Colonic mucosa (tissue), 4 donors: ENCODE measurements around the gene CDC42EP4. TPM values are rescaled to one million over a fixed set of nuclear protein-coding genes. Genes with fewer than 3 reads are reported as not detected.
A peak's percentile ranks its signal among the peaks of the same experiment; 100 is the strongest.

Source experiments
- DNase-seq: peaks from one replicate; pipeline ENCODE4 v3.0.0-alpha.2; 2020
- H3K27ac ChIP-seq: fragments of 200-600 bp; one replicate; pipeline ENCODE4 v1.8.0; 2021
- H3K27me3 ChIP-seq: fragments of 200-600 bp; one replicate; pipeline ENCODE4 v1.8.0; 2021
- H3K36me3 ChIP-seq: fragments of 200-600 bp; one replicate; pipeline ENCODE4 v1.8.0; 2021
- H3K4me1 ChIP-seq: fragments of 200-600 bp; one replicate; pipeline ENCODE4 v1.8.0; 2021; ENCODE audit warnings: mild to moderate bottlenecking
- H3K4me3 ChIP-seq: fragments of 200-600 bp; one replicate; pipeline ENCODE4 v1.8.0; 2021
- H3K9ac ChIP-seq, 2 donors: one replicate each; pipeline ENCODE4 v1.7.0; 2013; ENCODE audit warnings: control low read depth in 2 of 2, low read depth in 2 of 2, low read length in 2 of 2
- H3K9me3 ChIP-seq: fragments of 200-600 bp; one replicate; pipeline ENCODE4 v1.8.0; 2021
- CTCF ChIP-seq: fragments of 200-600 bp; IDR thresholded peaks from one replicate; pipeline ENCODE4 v1.8.0; 2022; ENCODE audit warnings: antibody characterized with exemption, mild to moderate bottlenecking
- intact Hi-C: fragments of 100-400 bp; cut with DNase I; formaldehyde crosslinking; loops from one replicate; pipeline ENCODE4 v1.14.1; 2022
- total RNA-seq, 2 donors: library from RNA; stranded (reverse); fragmentation: NEBNext Ultra II Directional in 1 of 2; extraction: Animal tissue kit (Norgen Biotek cat#: 25700) in 1 of 2; gene quantifications; one replicate each; pipeline ENCODE4 v1.2.1, GENCODE V29; 2021
- donor health status: healthy.
- donor health status: DM: no; HTN: no; CAD: no.
- donor health status: DM: no; HTN: no; CAD: no.

CDC42EP4 gene
- total RNA-seq, 2 donors from 2014 or later = 52.8 to 65.3 TPM

GRCh38 chr17:73305845-73306836, 5.7 kb downstream of the CDC42EP4 start:
- peaks cover 23% of the 10 kb centered on the region for H3K4me1 ChIP-seq
- no peaks in the 10 kb centered on the region for H3K36me3 ChIP-seq
- no peak for DNase-seq
- peak overlapping the region; percentile 25 to 96 for H3K9ac ChIP-seq
- H3K27ac ChIP-seq = peak overlapping the region; percentile 98
- no peaks in the 10 kb centered on the region for H3K27me3 ChIP-seq
- intact Hi-C loops = no loop called here
- H3K4me3 ChIP-seq = no peak overlapping the region
- TF ChIP-seq CTCF = no peak
- H3K9me3 ChIP-seq = no peaks in the 10 kb centered on the region

DNA sequence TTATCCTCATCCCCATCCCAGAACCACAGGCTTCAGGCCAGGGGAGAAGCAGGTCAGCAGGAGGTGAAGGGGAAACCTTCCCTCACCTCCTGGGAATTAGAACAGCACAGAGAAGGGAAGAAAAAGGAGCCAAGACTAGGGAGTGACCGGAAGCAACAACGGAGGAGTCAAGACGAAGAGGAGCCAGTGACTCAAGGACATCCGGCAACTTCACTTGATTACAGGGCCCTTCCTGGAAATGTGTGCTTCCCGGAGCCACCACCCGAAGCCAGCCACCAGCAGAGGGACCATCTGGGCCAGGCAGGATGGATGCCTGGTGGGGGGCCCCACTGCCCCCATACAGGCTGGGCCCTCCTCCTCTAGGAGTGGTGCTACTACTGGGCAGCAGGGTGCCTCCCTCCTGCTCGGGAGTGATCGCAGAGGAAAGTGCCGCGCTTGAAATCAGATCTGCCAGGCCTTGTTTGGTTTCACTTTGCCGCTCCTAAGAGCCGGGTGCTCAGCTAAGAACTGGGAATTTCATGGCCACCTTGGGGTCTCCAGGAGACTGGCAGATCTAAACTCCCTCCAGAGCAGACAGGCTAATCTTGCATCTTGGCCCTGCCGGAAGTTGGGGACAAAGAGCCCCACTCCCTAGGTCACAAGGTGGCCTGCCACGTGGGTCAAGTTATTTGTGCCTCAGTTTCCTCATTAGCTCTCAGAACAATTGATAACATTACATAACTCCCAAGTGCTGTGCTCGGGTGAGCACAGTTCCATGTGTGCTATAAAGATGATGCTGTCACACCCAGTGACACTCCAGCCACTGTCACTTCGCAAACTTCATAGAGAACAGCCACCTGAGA, 6.6 kb downstream of the CDC42EP4 start:
- Histone ChIP-seq H3K4me1 (peaks cover 23% of the 10 kb centered on the region), H3K9me3 (no peaks in the 10 kb centered on the region), H3K36me3 (no peaks in the 10 kb centered on the region), H3K9ac (peak overlapping the region; percentile 25 to 96), H3K4me3 (peak overlapping the region; percentile 14), H3K27ac (peak overlapping the region; percentile 98), H3K27me3 (no peaks in the 10 kb centered on the region)
- peak; percentile 71 for DNase-seq
- no peak for TF ChIP-seq CTCF
- intact Hi-C loops = no loop called here

- Histone ChIP-seq H3K27ac (peak overlapping the region; percentile 98), H3K27me3 (no peaks in the 10 kb centered on the region), H3K4me3 (no peak overlapping the region), H3K36me3 (no peaks in the 10 kb centered on the region), H3K9me3 (no peaks in the 10 kb centered on the region), H3K9ac (peak overlapping the region in 1 of 2 donors; percentile 96), H3K4me1 (peaks cover 23% of the 10 kb centered on the region)
- TF ChIP-seq CTCF = no peak
- DNase-seq = no peak
- intact Hi-C loops = no loop called here
Measured at GRCh38 chr17:73304438-73304837, 7.4 kb downstream of the CDC42EP4 start.

GRCh38 chr17:73302189-73302588, 9.6 kb downstream of the CDC42EP4 start:
- intact Hi-C loops = no loop called here
- no peak for DNase-seq
- no peak overlapping the region for H3K27ac ChIP-seq
- no peak overlapping the region for H3K9ac ChIP-seq
- no peaks in the 10 kb centered on the region for H3K9me3 ChIP-seq
- no peak for TF ChIP-seq CTCF
- H3K27me3 ChIP-seq = no peaks in the 10 kb centered on the region
- H3K4me3 ChIP-seq = no peak overlapping the region
- peaks cover 23% of the 10 kb centered on the region for H3K4me1 ChIP-seq
- H3K36me3 ChIP-seq = no peaks in the 10 kb centered on the region

- no peaks in the 10 kb centered on the region for H3K36me3 ChIP-seq
- no peak overlapping the region for H3K9ac ChIP-seq
- TF ChIP-seq CTCF = no peak
- no peaks in the 10 kb centered on the region for H3K9me3 ChIP-seq
- H3K27ac ChIP-seq = no peak overlapping the region
- H3K4me3 ChIP-seq = no peak overlapping the region
- intact Hi-C loops = no loop called here
- peaks cover 16% of the 10 kb centered on the region for H3K4me1 ChIP-seq
- no peak for DNase-seq
- no peaks in the 10 kb centered on the region for H3K27me3 ChIP-seq
Measured at GRCh38 chr17:73301369-73301768, 10.4 kb downstream of the CDC42EP4 start.
